GM19239 (cell line): ENCODE measurements around the gene ARHGEF9.
"Not testable (repeated sequence)": the region's sequence is repeated elsewhere in the genome, so short reads cannot be mapped to it uniquely, and the experiment has no call there.

Experiments used
- DNase-seq: peaks from one replicate; pipeline ENCODE4 v3.0.0; 2011; ENCODE audit warnings: low spot score; ENCODE audit not compliant: insufficient read length
- FAIRE-seq: peaks from 2 replicates; lab custom pipeline; 2011; peaks lifted over from hg19 to GRCh38; lab: Jason Lieb, UNC

The ARHGEF9 gene

GRCh38 chrX:63784902-63785707, at the start of gene ARHGEF9:
Gene ARHGEF9 (minus strand): TSS chrX:63785214. CDS start chrX:63785145, 69 bp downstream.
- FAIRE-seq: peak; percentile 81

DNA sequence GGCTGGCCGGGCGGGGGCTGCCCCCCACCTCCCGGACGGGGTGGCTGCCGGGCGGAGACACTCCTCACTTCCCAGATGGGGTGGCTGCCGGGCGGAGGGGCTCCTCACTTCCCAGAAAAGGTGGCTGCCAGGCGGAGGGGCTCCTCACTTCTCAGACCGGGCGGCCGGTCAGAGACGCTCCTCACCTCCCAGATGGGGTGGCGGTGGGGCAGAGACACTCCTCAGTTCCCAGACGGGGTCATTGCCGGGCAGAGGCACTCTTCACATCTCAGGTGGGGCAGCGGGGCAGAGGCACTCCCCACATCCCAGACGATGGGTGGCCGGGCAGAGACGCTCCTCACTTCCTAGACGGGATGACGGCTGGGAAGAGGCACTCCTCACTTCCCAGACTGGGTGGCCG, 40.4 kb upstream of the ARHGEF9 start:
- DNase-seq, FAIRE-seq: not testable (repeated sequence)

More at GRCh38 chrX:63784902-63785707, at the start of gene ARHGEF9:
- no peak for DNase-seq

DNA sequence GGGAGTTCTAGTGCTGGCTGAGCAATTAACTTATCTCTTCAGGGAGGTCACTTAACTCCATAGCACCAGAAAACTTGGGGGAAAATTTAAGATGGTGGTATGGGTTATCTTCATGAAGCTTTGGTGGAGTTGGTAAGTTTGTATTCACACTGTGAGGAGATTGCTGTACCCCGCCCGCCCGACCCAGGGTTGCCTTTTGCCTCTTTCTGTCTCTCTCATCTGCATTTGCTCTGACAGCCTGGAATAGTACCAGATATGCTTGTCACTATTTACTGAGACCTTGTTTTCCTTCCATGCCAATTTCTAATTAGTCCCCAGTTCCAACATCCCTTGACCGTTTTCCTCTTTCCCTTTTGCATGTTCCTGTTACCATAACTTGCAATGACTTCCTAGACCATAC, 33.1 kb upstream of the ARHGEF9 start:
- FAIRE-seq (no peak), DNase-seq (no peak)

GRCh38 chrX:63817696-63818095, 32.7 kb upstream of the ARHGEF9 start:
- FAIRE-seq: no peak
- no peak for DNase-seq

GRCh38 chrX:63812823-63813222, 27.8 kb upstream of the ARHGEF9 start:
- DNase-seq (no peak), FAIRE-seq (no peak)

GRCh38 chrX:63810746-63811145, 25.7 kb upstream of the ARHGEF9 start:
- DNase-seq: no peak
- no peak for FAIRE-seq

DNA sequence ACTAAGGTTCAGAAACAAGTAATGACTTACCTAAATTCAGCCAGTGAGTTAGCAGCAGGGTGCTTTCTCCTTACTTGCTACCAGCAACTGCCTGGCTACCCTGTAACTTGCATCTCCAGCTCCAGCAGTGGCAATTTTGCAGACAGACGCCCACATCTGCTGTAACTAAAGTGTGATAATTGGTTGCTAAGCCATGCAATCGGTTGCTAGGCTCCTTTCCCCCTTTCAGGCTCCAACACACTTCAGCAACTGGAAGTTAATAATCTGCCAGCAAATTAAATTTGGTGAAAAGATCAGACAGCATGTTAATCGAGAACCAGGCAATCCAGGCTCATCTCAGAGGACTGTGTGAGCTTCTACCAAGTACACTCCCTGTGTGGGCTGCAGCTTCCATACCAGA, 24.2 kb upstream of the ARHGEF9 start:
- DNase-seq (no peak), FAIRE-seq (no peak)

- not testable (repeated sequence) for FAIRE-seq, DNase-seq
Measured at GRCh38 chrX:63795406-63795805, 10.4 kb upstream of the ARHGEF9 start.

GRCh38 chrX:63785708-63786040, 660 bp upstream of the ARHGEF9 start:
- no peak for DNase-seq

DNA sequence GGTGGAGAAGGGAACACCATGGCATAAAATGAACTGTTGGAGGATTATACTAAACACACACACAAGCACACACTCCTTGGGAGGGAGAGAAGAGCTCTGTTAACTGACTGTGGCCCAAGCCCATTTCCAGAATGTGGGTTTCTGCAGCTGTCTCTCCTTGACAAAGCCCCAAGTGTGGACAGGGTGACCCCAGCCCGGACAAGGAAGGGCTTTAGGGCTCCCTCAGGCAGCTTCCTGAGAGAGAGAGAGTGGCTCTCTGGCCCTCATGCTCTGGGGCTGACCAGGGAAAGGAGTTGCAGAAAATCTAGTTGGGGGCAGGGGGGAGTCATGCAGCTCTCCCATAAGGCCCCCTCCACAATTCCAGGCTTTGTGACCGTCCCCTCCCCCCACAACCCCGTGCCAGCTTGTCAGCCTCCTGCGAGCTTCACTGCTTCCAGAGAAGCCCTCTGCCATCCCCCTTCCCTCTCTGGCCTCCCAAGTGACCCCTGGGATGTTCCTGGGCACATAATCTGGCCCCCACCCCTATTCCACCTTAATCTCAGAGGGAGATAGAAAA, 590 bp downstream of the ARHGEF9 start:
- FAIRE-seq (no peak), DNase-seq (no peak)

More at GRCh38 chrX:63785708-63786040, 660 bp upstream of the ARHGEF9 start:
- no peak for FAIRE-seq

GRCh38 chrX:63782515-63782914, 2.5 kb downstream of the ARHGEF9 start:
- DNase-seq: no peak
- FAIRE-seq: no peak

GRCh38 chrX:63768760-63769159, 16.3 kb downstream of the ARHGEF9 start:
- FAIRE-seq: no peak

DNA sequence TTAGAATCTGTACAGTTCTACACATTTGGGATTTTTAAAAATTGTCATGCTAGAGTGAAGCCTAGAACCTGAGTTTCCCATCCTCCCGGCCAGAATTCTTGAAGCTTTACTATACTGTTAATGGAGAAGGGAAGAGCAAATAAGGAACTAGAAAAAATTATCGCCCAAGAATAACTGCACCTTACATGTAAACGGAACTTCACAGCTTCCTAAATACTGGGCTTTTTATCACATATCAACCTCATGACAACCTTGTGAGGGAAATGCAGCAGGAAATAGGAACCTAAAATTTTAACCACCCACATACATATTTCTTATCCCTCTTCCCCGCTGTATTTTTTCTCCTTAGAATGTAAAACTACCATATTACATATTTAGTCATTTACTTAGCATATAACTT, 19.3 kb downstream of the ARHGEF9 start:
- DNase-seq (no peak), FAIRE-seq (no peak)

More at GRCh38 chrX:63768760-63769159, 16.3 kb downstream of the ARHGEF9 start:
- DNase-seq: no peak

GRCh38 chrX:63764946-63765345, 20.1 kb downstream of the ARHGEF9 start:
- DNase-seq: no peak
- no peak for FAIRE-seq

- DNase-seq (no peak), FAIRE-seq (peak; percentile 73)
Measured at GRCh38 chrX:63761639-63762038, 23.4 kb downstream of the ARHGEF9 start.

GRCh38 chrX:63758011-63758410, 27.0 kb downstream of the ARHGEF9 start:
- DNase-seq (no peak), FAIRE-seq (no peak)

DNA sequence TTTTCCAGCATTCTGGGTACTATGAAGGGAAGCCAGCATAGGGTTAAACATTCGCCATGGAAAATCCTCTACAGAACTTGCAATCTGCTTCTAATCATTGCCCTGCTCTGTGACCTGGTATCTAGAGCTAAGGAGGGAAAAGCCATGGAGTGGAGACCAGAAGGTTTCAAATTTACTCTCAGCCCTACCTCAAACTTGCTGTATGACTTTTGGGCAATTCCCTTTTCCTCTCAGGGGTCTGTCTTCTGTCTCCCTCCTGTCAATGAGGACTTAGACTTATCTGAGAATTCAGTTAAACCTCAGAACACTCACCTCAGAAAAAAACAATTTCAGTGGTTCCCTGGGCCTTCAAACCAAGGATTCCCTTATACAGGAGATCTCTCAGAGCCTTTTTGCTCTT, 29.1 kb downstream of the ARHGEF9 start:
- FAIRE-seq (peak; percentile 94), DNase-seq (no peak)

- DNase-seq: peak; percentile 36
- FAIRE-seq: peak; percentile 95
Measured at GRCh38 chrX:63754860-63755579, 30.0 kb downstream of the ARHGEF9 start.

DNA sequence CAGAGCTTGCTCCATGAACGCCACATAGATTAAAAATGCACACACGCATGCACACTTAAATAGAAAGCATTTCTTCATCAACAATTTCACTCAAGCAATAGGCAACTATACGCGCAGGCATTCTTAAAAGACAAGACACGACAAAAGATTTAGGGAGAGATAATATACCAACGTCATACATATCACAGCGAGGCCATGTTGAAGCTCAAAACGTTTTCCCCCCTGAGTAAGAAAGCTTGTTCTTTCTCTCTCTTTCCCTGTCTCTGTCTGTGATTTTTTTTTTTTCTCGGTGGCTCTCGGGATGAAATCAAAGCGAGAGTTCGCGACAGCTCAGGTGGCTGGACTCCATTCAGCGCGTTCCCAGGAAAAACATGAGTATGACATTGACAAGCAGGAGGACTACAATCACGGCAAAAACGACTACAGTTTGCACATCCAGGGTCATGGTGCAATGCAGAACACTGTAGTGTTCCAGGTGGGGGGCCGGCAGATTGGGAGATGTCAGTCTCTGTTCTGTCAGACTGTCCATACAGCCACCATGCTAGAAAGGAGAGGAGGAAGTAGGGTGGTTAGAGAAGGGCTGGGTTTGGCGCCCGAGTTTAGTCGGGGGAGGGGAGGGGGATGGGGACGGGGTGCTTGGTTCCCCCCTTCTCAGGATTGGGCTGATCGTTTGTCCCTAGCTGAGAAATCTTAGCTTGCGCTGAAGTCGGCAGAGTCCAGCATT, 30.7 kb downstream of the ARHGEF9 start:
- no peak for DNase-seq

GRCh38 chrX:63751481-63751880, 33.5 kb downstream of the ARHGEF9 start:
- DNase-seq: no peak
- FAIRE-seq: no peak

More for the DNA sequence above, 30.7 kb downstream of the ARHGEF9 start:
- no peak for FAIRE-seq
